ENCODE data around the gene GABRR3. TPM values are rescaled to one million over a fixed set of nuclear protein-coding genes. Genes with fewer than 3 reads are reported as not detected.

Gene GABRR3
- not detected for total RNA-seq

- Histone ChIP-seq H3K27ac (replicated peaks in 1 of 4) (no peak within 1 kb of the TSS), H3K9me3 (no peaks in the 10 kb centered on the region), H3K36me3 (no peaks in the 10 kb centered on the region), H3K4me3 (no peak within 1 kb of the TSS), H3K4me1 (peaks cover 0 to 4% (median 0%) of the 10 kb centered on the region in 4 donors), H3K27me3 (peaks cover 0 to 18% (median 0%) of the 10 kb centered on the region in 4 donors)
- no peak for TF ChIP-seq POLR2A (IDR thresholded peaks at IDR 0.05; ENCODE audit: low read depth)
- TF ChIP-seq EP300 (IDR thresholded peaks at IDR 0.05), result no peak
- no peak for TF ChIP-seq POLR2AphosphoS5 (IDR thresholded peaks at IDR 0.05)
- TF ChIP-seq, protein P1, sequence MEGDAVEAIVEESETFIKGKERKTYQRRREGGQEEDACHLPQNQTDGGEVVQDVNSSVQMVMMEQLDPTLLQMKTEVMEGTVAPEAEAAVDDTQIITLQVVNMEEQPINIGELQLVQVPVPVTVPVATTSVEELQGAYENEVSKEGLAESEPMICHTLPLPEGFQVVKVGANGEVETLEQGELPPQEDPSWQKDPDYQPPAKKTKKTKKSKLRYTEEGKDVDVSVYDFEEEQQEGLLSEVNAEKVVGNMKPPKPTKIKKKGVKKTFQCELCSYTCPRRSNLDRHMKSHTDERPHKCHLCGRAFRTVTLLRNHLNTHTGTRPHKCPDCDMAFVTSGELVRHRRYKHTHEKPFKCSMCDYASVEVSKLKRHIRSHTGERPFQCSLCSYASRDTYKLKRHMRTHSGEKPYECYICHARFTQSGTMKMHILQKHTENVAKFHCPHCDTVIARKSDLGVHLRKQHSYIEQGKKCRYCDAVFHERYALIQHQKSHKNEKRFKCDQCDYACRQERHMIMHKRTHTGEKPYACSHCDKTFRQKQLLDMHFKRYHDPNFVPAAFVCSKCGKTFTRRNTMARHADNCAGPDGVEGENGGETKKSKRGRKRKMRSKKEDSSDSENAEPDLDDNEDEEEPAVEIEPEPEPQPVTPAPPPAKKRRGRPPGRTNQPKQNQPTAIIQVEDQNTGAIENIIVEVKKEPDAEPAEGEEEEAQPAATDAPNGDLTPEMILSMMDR (IDR thresholded peaks at IDR 0.05), result no peak
- WGBS, result 77% methylated on average over 3 of the region's 3 CpGs
- no peak for DNase-seq (ENCODE audit: extremely low spot score)
- intact Hi-C loops (cut with DNase I), result no loop called here
These were observed at the start of gene GABRR3 for GRCh38 chr3:98035208-98035607. Gene GABRR3, minus strand, starts transcription at chr3:98035315. Its CDS starts 328 bp downstream, at chr3:98034987.

GRCh38 chr3:98073486-98073885 lies 38.4 kb upstream of the GABRR3 start:
- no peaks in the 10 kb centered on the region for H3K9me3 ChIP-seq
- no peak for DNase-seq (ENCODE audit: extremely low spot score)
- intact Hi-C loops (cut with DNase I), result no loop called here
- WGBS, result 35% methylated on average over 1 of the region's 1 CpG
- TF ChIP-seq POLR2AphosphoS5 (IDR thresholded peaks at IDR 0.05), result no peak
- H3K27me3 ChIP-seq, result no peaks in the 10 kb centered on the region
- no peak overlapping the region for H3K27ac ChIP-seq (replicated peaks in 1 of 4)
- no peaks in the 10 kb centered on the region for H3K36me3 ChIP-seq
- H3K4me3 ChIP-seq, result no peak overlapping the region
- no peaks in the 10 kb centered on the region for H3K4me1 ChIP-seq

GRCh38 chr3:98070840-98071239 lies 35.7 kb upstream of the GABRR3 start:
- H3K27me3 ChIP-seq, result no peaks in the 10 kb centered on the region
- TF ChIP-seq EP300 (IDR thresholded peaks at IDR 0.05), result no peak
- no peak for TF ChIP-seq POLR2A (IDR thresholded peaks at IDR 0.05; ENCODE audit: low read depth)
- TF ChIP-seq POLR2AphosphoS5 (IDR thresholded peaks at IDR 0.05), result no peak
- TF ChIP-seq, protein P1 (IDR thresholded peaks at IDR 0.05), result no peak
- 31% methylated on average over 2 of the region's 2 CpGs for WGBS

GRCh38 chr3:98068824-98069223 lies 33.7 kb upstream of the GABRR3 start:
- 44% methylated on average over 2 of the region's 2 CpGs for WGBS
- DNase-seq (ENCODE audit: extremely low spot score), result no peak
- Histone ChIP-seq H3K36me3 (no peaks in the 10 kb centered on the region), H3K27ac (replicated peaks in 1 of 4) (no peak overlapping the region), H3K9me3 (no peaks in the 10 kb centered on the region), H3K27me3 (no peaks in the 10 kb centered on the region), H3K4me1 (no peaks in the 10 kb centered on the region), H3K4me3 (no peak overlapping the region)
- intact Hi-C loops (cut with DNase I), result no loop called here
- TF ChIP-seq, protein P1 (IDR thresholded peaks at IDR 0.05), result no peak
- TF ChIP-seq EP300 (IDR thresholded peaks at IDR 0.05), result no peak
- no peak for TF ChIP-seq POLR2A (IDR thresholded peaks at IDR 0.05; ENCODE audit: low read depth)
- no peak for TF ChIP-seq POLR2AphosphoS5 (IDR thresholded peaks at IDR 0.05)

More at GRCh38 chr3:98070840-98071239, 35.7 kb upstream of the GABRR3 start:
- H3K4me3 ChIP-seq, result no peak overlapping the region
- H3K36me3 ChIP-seq, result no peaks in the 10 kb centered on the region
- no peak for DNase-seq (ENCODE audit: extremely low spot score)
- H3K4me1 ChIP-seq, result no peaks in the 10 kb centered on the region
- H3K9me3 ChIP-seq, result no peaks in the 10 kb centered on the region
- intact Hi-C loops (cut with DNase I), result no loop called here
- H3K27ac ChIP-seq (replicated peaks in 1 of 4), result no peak overlapping the region

GRCh38 chr3:98058244-98058960 lies 23.3 kb upstream of the GABRR3 start:
- no peaks in the 10 kb centered on the region for H3K4me1 ChIP-seq
- 36% methylated on average over 7 of the region's 7 CpGs for WGBS
- no peak for DNase-seq (ENCODE audit: extremely low spot score)

GRCh38 chr3:98057631-98058030 lies 22.5 kb upstream of the GABRR3 start:
- no peaks in the 10 kb centered on the region for H3K27me3 ChIP-seq
- 95% methylated on average over 1 of the region's 1 CpG for WGBS
- H3K9me3 ChIP-seq, result no peaks in the 10 kb centered on the region
- H3K27ac ChIP-seq (replicated peaks in 1 of 4), result no peak overlapping the region
- intact Hi-C loops (cut with DNase I), result no loop called here
- TF ChIP-seq EP300 (IDR thresholded peaks at IDR 0.05), result no peak
- no peak for TF ChIP-seq POLR2AphosphoS5 (IDR thresholded peaks at IDR 0.05)
- no peak for TF ChIP-seq POLR2A (IDR thresholded peaks at IDR 0.05; ENCODE audit: low read depth)
- TF ChIP-seq, protein P1 (IDR thresholded peaks at IDR 0.05), result no peak
- H3K36me3 ChIP-seq, result no peaks in the 10 kb centered on the region
- no peaks in the 10 kb centered on the region for H3K4me1 ChIP-seq
- DNase-seq (ENCODE audit: extremely low spot score), result no peak
- no peak overlapping the region for H3K4me3 ChIP-seq

More at GRCh38 chr3:98058244-98058960, 23.3 kb upstream of the GABRR3 start:
- Histone ChIP-seq H3K9me3 (no peaks in the 10 kb centered on the region), H3K36me3 (no peaks in the 10 kb centered on the region), H3K4me3 (no peak overlapping the region), H3K27me3 (no peaks in the 10 kb centered on the region), H3K27ac (replicated peaks in 1 of 4) (no peak overlapping the region)
- intact Hi-C loops (cut with DNase I), result no loop called here
- TF ChIP-seq POLR2AphosphoS5 (IDR thresholded peaks at IDR 0.05), result no peak

All from esophagus muscularis mucosa (tissue), 4 donors.